ENCODE data around the gene ZNF273.
"Not testable (repeated sequence)": the region's sequence is repeated elsewhere in the genome, so short reads cannot be mapped to it uniquely, and the experiment has no call there.

ZNF273 gene

DNA sequence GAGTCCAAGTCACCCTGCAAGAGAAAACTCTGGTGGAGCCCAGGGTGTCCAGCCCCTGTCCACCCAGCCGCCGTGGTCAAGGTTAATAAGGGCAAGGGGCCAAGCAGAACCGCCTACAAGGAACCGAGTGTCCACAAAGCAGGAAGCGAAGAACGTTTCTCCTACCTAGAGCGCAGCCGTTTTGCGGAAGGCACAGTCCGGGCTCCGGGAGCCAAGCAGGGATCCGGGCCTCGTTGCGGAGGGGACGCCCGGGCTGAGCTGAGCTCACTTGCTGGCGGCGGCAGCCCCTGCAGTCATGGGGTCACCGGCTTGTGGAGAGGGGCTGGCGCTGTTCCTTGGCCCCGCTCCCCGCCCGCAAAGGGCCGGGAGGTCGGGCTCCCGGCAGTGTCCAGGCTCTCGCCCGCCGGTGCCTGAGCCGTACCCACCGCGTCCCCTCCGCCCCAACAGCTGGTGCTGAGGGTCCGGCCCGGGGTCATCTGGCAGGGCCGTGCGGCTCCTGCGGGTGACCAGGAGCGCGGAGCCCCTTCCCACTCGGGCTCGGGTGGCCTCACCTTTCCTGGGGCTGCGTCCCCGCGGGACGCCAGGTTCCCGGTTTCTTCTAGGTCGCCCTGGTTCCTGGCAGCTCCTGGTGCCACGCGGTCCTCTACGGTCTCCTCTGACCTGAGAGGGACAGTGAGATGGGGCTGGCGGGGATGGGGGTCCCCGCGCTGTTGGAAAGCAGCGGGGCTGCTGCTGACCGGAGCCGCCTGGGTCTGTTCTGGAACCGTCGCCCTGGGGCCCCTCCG, 14.0 kb upstream of the ZNF273 start:
- DNase-seq (ENCODE audit: low read depth in 2 of 2), result no peak

DNA sequence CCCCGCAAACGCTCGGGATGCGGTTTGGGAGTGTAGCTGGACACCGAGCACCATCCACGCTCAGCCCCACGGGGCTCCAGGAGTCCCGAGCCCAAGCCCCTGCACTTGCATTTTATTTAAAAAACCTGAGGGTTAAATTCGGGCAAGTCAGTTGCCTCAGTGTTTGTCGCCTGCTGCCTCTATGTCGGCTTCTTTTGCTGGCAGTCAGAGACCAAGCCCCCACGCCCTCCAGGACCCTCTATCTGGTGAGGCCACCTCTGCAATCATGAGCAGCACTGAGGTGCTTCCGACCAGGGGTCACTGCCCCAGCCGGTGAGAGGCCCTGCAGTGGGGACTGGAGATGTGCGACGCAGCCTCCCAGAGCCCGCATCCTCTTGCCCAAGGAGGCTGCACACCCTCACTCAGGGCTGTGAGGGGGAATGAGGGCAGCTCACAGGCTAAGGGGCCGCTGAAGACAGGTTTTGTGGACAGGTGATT, 13.3 kb upstream of the ZNF273 start:
- no peak for DNase-seq (ENCODE audit: low read depth in 2 of 2)

DNA sequence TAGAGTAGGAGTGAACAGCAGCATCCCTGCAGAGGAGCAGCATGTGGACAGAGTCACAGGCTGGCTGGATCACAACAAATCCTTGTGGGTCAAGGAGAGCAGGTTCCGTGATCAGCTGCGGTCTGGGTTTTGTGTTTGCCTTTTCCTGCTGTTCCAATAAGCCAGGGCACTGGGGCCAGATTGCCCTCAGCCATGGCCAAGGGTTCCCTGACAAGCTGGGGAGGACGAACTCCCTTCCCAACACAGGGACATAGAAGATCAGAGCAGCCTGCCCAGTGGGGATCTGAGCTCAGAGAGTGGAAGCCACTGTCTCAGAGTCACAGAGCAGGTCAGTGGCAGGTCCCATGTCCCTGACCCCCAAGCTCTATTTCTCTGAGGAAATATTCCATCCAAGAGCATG, 12.8 kb upstream of the ZNF273 start:
- DNase-seq (ENCODE audit: low read depth in 2 of 2), result not testable (repeated sequence)

DNA sequence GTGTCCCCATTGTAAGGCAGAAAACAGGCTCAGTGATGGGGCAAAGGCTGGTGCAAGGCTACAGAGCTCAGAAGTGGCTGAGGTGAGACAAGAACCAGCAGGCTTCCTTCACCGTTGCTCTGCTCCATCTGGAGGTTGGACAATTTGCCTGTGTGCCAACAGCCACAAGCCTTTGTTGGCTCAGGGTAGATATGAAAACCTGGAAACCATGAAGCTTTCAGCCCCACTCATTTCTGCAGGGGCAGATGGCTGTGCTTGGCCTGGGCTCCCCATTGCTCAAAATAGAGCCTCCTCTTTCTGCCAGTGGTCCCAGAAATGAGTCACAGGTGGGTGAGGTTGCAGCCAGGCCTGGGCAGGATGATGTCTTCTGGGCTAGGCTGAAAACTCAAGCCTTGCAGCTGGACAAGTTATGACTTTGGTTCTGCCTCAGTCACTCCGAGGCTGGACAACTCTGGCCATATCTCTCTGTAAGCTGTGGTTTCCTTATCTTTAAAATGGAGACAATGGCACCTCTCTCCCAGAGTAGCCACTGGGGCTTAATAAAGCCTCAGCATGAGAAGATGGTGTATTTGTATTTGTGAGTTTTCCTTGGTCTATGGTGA, 12.2 kb upstream of the ZNF273 start:
- DNase-seq (ENCODE audit: low read depth in 2 of 2), result no peak

DNA sequence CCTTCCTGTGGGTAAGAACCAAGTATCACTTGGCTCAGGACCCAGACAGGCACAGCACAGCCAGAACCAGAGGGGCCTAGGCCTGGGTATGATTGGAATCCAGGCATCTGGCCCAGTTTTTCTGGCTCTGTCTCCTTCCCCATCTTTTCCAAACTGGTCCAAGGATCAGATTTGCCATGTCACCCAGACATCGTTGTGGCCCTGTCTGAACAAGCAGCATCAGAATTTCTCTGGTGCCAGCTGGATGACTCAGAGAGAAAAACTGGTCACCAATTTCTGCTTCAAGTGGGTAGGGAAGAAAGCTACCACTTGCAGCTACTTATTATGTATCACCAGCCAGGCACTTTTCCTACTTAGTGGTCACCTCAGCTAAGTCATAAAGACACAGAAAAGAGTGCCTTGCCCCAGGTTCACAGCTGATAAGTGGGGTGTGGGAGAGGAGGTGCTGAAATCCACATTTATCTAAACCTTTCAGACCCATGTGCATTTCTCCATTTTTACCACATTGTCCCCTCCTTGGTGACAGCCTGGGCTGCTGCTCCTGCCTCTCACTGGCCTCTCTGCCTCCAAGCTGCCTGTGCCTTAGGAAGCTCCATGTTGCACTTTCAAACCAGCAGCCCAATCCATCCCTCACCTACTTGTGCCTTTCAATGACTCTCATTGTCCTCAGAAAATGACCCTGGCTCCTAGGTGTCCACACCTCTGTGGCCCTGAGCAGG, 11.6 kb upstream of the ZNF273 start:
- not testable (repeated sequence) for DNase-seq (ENCODE audit: low read depth in 2 of 2)

DNA sequence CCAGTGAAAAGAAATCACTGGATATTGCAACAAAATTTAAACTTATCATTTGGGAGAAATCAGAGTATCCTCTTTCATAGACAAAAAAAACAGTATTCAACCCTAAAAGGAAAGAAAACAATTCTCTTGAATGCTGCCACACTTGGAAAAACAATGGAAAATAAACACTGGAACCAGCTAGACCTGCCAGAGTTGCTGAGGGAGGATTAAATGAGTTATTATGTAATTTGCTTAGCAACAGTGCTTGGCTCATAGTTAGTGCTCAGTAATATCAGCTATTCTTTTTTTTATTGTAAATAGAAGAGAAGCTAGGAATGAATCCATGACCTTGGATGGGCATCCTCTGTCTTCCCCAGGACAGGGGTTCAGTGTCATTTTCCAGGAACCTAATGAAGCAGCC, 11.0 kb upstream of the ZNF273 start:
- no peak for DNase-seq (ENCODE audit: low read depth in 2 of 2)

DNA sequence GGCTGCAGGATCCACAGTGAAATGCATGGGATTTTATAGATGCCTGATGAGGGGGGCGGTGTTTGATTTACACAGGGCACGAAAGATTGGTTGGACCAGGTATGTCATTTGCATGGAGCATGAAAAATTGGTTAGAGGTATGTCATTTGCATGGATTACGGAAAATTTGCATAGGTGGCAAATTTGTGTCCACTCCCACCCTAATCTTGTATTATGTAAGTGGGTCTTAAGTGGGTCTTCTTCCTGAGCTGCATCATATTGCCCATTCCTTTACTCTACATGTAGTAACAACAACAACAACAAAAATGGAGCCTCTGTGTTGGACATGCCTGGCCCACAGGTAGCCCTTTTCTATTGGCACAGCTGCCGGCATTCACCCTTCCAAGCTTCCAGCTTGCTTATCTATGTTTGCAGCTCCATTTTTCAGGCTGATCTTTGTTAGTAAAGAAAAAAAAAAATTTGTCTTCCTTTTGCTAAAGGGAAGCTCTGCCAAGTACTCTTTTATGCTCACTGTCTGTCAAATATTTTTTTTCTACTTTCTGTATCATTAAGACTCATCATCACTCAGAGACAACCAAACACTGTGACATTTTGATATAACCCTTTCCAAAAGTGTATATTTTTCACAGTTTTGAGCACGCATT, 10.3 kb upstream of the ZNF273 start:
- no peak for DNase-seq (ENCODE audit: low read depth in 2 of 2)

DNA sequence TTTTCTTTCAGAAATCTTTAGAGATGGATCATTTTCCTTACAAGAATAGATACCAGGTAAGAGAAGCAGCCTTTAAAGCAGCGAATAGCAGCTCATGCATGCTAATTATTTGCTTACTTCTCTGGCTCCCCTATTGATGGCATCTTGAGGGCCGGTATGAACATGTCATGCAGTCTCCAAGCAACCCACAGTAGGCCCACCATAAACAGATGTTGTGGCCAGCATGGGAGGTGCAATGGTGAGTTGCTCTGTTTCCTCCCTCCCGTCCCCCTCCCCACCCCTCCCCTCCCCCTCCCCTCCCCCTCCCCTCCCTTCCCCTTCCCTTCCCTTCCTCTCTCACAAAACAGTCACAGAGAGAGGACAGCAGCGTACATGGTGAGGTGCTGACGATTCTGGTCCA, 9.7 kb upstream of the ZNF273 start:
- no peak for DNase-seq (ENCODE audit: low read depth in 2 of 2)

DNA sequence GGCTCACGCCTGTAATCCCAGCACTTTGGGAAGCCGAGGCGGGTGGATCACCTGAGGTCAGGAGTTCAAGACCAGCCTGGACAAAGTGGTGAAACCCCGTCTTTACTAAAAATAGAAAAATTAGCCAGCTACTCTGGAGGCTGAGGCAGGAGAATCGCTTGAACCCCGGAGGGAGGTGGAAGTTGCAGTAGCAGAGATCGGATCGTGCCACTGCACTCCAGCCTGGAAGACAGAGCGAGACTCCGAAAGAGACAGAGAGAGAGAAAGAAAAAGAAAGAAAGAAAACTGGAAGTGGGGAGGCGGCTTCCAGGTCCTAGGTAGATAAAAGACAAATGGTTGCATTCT, 640 bp upstream of the ZNF273 start:
- DNase-seq (ENCODE audit: low read depth in 2 of 2), result not testable (repeated sequence)

DNA sequence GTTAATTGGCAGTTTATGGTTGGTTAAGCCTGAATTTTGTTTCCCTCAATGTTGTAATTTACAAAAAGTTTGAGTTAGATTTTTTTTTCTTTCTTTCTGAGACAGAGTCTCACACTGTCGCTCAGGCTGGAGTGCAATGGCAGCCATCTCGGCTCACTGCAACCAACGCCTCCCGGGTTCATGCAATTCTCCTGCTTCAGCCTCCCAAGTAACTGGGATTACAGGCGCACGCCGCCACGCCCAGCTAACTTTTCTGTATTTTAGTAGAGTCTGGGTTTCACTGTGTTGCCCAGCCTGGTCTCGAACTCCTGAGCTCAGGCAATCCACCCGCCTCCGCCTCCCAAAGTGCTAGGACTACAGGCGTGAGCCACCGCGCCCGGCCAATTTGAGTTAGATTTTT, 935 bp downstream of the ZNF273 start:
- DNase-seq (ENCODE audit: low read depth in 2 of 2), result no peak

DNA sequence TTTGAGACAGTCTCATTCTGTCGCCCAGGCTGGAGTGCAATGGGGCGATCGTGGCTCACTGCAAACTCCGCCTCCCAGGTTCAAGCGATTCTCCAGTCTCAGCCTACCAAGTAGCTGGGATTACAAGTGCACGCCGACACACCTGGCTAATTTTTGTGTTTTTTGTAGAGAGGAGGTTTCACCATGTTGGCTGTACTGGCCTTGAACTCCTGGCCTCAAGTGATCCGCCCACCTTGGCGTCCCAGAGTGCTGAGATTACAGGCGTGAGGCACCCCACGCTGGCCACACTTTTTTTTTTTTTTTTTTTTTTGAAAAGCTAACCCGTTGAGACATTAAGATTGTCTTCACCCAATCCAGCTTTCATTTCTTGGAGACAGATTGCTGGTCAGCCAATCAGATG, 2.1 kb downstream of the ZNF273 start:
- no peak for DNase-seq (ENCODE audit: low read depth in 2 of 2)

DNA sequence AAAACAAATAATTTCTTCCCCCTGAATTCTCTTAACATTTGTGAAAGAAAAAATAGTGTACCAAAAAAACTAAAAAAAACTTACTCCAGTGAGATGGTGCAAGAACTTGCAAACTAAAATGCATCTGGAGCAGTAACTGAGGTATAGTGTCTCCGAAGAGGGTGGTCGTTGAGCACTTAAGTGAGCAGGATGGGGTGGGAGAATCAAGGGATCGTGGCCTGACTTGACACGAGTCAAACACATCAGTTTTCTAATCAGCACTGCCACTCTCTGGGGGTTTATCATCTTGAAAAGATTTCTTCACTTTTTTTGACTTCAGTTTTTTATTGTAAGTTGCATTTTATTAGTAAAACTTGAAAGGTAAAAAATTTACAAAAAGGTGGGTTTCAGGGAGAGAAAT, 2.5 kb downstream of the ZNF273 start:
- no peak for DNase-seq (ENCODE audit: low read depth in 2 of 2)

DNA sequence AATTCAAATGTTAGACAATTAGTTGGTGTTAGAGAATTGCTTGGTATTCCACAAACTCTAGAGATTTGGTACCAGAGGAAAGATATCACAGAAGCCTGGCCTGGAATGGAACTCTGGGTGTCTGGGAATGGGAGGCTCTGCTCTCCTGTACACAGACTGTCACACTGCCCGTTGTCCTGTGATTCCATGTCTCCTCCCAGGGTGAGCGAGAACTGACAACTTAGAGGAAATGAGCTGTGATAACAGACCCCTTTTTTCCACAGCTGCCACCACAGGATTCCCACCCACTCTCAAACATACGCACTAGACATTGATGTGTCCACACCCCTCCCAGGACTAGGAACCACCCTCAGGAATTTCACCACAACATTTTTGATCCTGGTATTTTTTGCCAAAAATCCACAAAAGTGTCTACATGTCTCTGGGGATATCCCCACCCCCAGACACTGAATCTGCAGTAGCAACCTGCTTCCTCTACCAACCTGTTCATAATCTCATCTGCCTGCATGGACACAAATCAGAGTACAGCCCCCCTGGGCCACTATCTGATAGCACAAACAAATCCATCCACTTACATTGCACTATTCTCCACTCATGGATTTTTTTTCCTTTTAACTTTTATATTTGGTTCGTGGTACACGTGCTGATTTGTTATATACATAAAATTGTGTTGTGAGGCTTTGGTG, 4.7 kb downstream of the ZNF273 start:
- no peak for DNase-seq (ENCODE audit: low read depth in 2 of 2)

DNA sequence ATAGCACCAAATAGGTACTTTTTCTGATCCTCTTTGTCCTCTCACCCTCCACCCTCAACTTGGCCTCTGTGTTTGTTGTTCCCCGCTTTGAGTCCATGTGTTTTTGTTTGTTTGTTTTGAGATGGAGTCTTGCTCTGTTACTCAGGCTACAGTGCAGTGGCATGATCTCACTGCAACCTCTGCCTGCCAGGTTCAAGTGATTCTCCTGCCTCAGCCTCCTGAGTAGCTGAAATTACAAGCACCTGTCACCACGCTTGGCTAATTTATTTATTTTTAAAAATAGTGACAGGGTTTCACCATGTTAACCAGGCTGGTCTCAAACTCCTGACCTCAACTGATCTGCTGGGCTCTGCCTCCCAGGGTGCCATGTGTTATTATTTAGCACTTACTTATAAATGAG, 5.3 kb downstream of the ZNF273 start:
- DNase-seq (ENCODE audit: low read depth in 2 of 2), result no peak

DNA sequence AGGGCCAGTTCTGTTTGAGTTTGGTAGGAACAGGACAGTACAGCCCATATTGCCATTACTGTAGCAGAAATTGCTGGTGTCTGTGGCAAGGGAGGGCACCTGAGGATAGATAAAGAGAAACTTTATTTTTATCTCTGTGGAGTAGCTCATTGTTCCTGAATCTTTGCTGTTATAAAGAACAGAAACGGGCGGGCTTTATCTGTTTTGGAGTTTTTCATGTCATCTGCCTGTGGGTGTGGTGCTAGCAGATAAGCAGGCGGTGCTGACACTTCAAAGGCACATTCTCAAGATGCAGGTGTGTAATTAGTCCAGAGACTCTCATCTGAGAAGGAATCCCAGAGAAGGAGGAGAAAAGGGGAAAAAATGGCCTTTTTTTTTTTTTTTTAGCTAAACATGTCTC, 11.5 kb downstream of the ZNF273 start:
- DNase-seq (ENCODE audit: low read depth in 2 of 2), result no peak

DNA sequence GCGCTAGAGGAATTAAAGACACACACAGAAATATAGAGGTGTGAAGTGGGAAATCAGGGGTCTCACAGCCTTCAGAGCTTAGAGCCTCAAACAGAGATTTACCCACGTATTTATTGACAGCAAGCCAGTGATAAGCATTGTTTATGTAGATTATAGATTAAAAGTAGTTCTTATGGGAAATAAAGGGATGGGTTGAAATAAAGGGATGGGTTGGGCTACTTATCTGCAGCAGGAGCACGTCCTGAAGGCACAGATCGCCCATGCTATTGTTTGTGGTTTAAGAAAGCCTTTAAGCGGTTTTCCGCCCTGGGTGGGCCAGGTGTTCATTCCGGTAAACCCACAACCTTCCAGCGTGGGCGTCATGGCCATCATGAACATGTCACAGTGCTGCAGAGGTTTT, 12.2 kb downstream of the ZNF273 start:
- DNase-seq (ENCODE audit: low read depth in 2 of 2), result not testable (repeated sequence)

DNA sequence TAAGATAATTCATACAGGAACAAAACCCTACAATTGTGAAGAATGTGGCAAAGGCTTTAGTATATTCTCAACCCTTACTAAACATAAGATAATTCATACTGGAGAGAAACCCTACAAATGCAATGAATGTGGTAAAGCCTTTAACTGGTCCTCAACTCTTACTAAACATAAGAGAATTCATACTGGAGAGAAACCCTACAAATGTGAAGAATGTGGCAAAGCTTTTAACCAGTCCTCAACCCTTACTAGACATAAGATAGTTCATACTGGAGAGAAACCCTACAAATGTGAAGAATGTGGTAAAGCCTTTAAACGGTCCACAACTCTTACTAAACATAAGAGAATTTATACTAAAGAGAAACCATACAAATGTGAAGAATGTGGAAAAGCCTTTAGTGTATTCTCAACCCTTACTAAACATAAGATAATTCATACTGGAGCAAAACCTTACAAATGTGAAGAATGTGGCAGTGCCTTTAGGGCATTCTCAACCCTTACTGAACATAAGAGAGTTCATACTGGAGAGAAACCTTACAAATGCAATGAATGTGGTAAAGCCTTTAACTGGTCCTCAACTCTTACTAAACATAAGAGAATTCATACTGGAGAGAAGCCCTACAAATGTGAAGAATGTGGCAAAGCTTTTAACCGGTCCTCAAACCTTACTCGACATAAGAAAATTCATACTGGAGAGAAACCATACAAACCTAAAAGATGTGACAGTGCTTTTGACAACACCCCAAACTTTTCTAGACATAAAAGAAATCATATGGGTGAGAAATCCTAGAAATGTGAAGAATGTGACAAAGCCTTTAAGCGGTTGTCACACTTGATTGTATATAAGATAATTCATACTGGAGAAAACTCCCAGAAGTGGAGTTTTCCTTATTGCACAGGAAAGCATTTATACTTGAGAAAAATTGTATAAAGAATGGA, 25.4 kb downstream of the ZNF273 start:
- not testable (repeated sequence) for DNase-seq (ENCODE audit: low read depth in 2 of 2)

DNA sequence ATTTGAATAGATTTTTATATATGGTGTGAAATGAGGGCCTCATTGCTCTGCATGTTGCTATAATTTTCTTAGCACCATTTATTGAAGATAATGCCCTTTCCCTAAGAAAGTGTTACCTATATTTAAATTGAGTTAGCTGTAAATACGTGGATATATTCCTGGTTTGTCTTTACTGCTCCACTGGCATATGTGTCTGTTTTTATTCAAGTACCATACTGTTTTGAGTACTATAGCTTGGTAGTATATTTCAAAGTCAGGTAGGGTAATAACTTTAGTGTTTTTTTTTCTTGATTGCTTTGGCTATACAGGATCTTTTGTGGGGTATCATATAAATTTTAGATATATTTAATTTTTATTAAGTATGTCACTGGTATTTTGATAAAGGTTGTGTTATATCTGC, 31.4 kb downstream of the ZNF273 start:
- no peak for DNase-seq (ENCODE audit: low read depth in 2 of 2)

DNA sequence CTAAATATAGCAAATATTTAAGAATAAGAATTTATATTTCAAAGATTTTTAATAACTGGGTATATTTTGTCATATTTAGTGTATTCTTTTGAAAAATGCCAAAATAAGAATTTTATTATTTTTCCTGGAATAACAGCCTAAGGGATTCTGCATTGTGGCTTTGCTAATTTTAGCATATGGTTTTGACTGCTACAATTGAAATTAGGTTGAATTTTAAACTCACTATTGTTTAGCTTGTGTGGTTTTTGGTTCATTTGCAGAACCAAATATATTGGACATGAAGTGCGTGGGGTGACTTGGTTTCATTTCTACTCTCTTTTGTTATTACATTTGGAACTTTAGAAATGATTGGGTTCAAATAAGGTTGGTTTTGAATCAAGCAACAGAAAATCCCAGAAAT, 35.5 kb downstream of the ZNF273 start:
- DNase-seq (ENCODE audit: low read depth in 2 of 2), result no peak

DNA sequence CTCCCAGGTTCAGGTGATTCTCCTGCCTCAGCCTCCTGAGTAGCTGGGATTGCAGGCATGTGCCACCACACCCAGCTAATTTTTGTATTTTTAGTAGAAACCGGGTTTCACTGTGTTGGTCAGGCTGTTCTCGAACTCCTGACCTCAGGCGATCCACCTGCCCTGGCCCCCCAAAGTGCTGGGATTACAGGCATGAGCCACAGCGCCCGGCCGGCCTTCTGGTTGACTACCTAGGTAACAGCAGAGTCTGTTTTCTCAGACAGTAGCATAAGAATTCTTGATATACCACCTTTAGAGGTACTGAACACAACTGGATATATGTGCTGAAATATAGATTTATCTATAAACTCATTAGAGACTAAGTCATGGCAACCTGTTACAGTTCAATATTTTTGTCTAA, 36.9 kb downstream of the ZNF273 start:
- not testable (repeated sequence) for DNase-seq (ENCODE audit: low read depth in 2 of 2)

Measured in fibroblast of skin of left biceps (primary cell).